ENCODE data around the gene ABCD4. TPM values are rescaled to one million over a fixed set of nuclear protein-coding genes. Genes with fewer than 3 reads are reported as not detected.
A peak's percentile ranks its signal among the peaks of the same experiment; 100 is the strongest.

The ABCD4 gene
- total RNA-seq, 4 donors from 2014 or later, result 45.2 to 79.5 (median 62.0) TPM

DNA sequence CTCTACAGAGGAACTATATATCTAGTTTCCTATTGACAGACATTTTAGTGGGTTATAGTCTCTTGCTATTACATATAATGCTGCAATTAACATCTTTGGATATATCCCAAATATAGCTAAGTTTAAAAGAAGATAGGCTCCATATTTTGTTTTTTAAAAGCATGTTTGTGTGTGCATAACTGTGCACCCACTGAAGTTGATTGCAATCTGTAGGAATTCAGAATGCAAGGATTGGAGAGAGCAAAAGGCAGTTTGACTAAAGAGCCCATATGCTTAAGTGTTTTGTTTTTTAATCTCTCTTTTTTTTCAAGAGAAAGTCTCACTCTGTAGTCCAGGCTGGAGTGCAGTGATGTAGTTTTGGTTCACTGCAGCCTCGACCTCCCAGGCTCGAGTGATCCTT, 9.4 kb upstream of the ABCD4 start:
- Histone ChIP-seq H3K27me3 (no peaks in the 10 kb centered on the region), H3K4me1 (no peaks in the 10 kb centered on the region), H3K9me3 (no peaks in the 10 kb centered on the region), H3K36me3 (no peaks in the 10 kb centered on the region), H3K4me3 (replicated peaks in 1 of 3) (no peak overlapping the region), H3K27ac (no peak overlapping the region)
- DNase-seq, result no peak
- TF ChIP-seq, protein P1, sequence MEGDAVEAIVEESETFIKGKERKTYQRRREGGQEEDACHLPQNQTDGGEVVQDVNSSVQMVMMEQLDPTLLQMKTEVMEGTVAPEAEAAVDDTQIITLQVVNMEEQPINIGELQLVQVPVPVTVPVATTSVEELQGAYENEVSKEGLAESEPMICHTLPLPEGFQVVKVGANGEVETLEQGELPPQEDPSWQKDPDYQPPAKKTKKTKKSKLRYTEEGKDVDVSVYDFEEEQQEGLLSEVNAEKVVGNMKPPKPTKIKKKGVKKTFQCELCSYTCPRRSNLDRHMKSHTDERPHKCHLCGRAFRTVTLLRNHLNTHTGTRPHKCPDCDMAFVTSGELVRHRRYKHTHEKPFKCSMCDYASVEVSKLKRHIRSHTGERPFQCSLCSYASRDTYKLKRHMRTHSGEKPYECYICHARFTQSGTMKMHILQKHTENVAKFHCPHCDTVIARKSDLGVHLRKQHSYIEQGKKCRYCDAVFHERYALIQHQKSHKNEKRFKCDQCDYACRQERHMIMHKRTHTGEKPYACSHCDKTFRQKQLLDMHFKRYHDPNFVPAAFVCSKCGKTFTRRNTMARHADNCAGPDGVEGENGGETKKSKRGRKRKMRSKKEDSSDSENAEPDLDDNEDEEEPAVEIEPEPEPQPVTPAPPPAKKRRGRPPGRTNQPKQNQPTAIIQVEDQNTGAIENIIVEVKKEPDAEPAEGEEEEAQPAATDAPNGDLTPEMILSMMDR (IDR thresholded peaks at IDR 0.05), result no peak
- TF ChIP-seq POLR2A (IDR thresholded peaks at IDR 0.05), result no peak
- WGBS, 2 donors, result 89 to 97% methylated on average over 2 of the region's 2 CpGs
- intact Hi-C loops (cut with DNase I), result no loop called here

DNA sequence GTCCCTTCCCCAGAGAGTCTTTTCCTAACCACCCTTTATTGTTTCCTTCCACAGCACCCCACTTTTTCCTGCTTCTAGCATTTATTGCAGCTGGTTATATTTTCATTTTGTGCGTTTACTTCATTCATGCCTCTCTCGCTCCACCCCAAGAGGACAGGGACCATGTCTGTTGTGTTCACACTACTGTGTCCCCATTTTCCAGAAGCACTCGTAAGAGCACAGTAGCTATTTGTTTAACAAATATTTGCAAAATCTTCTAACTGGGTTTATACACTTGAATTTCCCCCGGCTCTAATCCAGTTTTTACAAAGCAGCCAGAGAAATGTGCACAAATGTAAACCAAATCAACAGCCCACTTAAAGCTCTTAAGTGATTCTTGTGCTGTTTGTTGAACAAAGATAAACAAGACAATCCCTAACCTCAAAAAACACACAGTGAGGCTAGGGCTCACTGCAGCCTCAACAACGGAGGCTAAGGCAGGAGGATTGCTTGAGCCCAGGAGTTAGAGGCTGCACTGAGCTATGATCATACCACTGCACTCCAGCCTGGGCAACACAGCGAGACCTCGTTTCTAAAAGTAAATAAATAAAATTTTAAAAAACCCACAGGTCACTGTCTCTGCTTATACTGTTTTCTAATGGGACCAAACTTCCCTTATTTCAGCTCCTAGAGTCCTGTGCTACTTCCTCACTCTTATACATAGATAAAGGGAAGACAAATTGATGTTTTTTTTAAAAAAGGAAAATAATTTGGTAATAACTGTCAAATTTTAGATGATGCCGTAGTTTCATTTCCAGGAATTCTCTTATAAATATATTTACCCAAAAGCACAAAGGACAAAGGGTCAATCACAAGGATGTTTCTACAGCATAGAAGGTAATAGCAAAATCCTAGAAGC, 6.6 kb upstream of the ABCD4 start:
- H3K9me3 ChIP-seq, result no peaks in the 10 kb centered on the region
- H3K27ac ChIP-seq, result no peak overlapping the region
- no peak overlapping the region for H3K4me3 ChIP-seq (replicated peaks in 1 of 3)
- no peak for DNase-seq
- no peaks in the 10 kb centered on the region for H3K4me1 ChIP-seq
- WGBS, 2 donors, result 80 to 81% methylated on average over 8 of the region's 8 CpGs
- TF ChIP-seq POLR2A (IDR thresholded peaks at IDR 0.05), result no peak
- TF ChIP-seq, protein P1 (IDR thresholded peaks at IDR 0.05), result no peak
- no peaks in the 10 kb centered on the region for H3K27me3 ChIP-seq
- H3K36me3 ChIP-seq, result no peaks in the 10 kb centered on the region
- intact Hi-C loops (cut with DNase I), result no loop called here

DNA sequence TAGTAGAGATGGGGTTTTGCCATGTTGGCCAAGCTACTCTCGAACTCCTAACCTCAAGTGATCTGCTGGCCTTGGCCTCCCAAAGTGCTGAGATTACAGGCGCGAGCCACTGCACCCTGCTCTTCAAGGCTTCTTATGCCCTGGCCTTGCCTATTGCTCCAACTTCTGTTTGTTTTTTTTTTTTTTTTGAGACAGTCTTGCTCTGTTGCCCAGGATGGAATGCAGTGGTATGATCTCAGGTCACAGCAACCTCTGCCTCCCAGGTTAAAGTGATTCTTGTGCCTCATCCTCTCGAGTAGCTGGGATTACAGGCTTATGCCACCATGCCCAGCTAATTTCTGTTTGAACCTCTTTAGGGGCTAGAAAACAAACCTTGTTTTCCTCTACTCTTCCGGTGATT, 6.0 kb upstream of the ABCD4 start:
- no peaks in the 10 kb centered on the region for H3K9me3 ChIP-seq
- 62 to 67% methylated on average over 5 of the region's 5 CpGs for WGBS, 2 donors
- DNase-seq, result no peak
- no peaks in the 10 kb centered on the region for H3K4me1 ChIP-seq
- H3K27me3 ChIP-seq, result no peaks in the 10 kb centered on the region
- H3K27ac ChIP-seq, result no peak overlapping the region
- no peak for TF ChIP-seq POLR2A (IDR thresholded peaks at IDR 0.05)
- TF ChIP-seq, protein P1 (IDR thresholded peaks at IDR 0.05), result no peak
- H3K36me3 ChIP-seq, result no peaks in the 10 kb centered on the region
- intact Hi-C loops (cut with DNase I), result no loop called here
- no peak overlapping the region for H3K4me3 ChIP-seq (replicated peaks in 1 of 3)

- peak in 1 of 2 donors; percentile 14 for DNase-seq
- peaks cover 0 to 23% of the 10 kb centered on the region in 2 donors for H3K36me3 ChIP-seq
- H3K27me3 ChIP-seq, result no peaks in the 10 kb centered on the region
- peak overlapping the region; percentile 66 to 91 (median 73) for H3K27ac ChIP-seq
- TF ChIP-seq POLR2A (IDR thresholded peaks at IDR 0.05), result no peak
- TF ChIP-seq, protein P1 (IDR thresholded peaks at IDR 0.05), result peak; percentile 14 to 55 (median 46)
- WGBS, 2 donors, result 0% methylated on average over 6 of the region's 6 CpGs
- intact Hi-C loops (cut with DNase I), result no loop called here
- H3K4me3 ChIP-seq (replicated peaks in 1 of 3), result peak overlapping the region; percentile 46 to 85 (median 64)
- H3K9me3 ChIP-seq, result no peaks in the 10 kb centered on the region
- H3K4me1 ChIP-seq, result peaks cover 4 to 14% of the 10 kb centered on the region in 2 donors
These were observed 544 bp downstream of the ABCD4 start for GRCh38 chr14:74302152-74302628.

- Histone ChIP-seq H3K36me3 (peaks cover 4 to 27% of the 10 kb centered on the region in 2 donors), H3K27ac (peak overlapping the region in 2 of 3 donors; percentile 73 to 91), H3K4me1 (peaks cover 4 to 14% of the 10 kb centered on the region in 2 donors), H3K27me3 (no peaks in the 10 kb centered on the region), H3K4me3 (replicated peaks in 1 of 3) (peak overlapping the region in 2 of 3 donors; percentile 4 to 85), H3K9me3 (no peaks in the 10 kb centered on the region)
- intact Hi-C loops (cut with DNase I), result no loop called here
- no peak for TF ChIP-seq POLR2A (IDR thresholded peaks at IDR 0.05)
- TF ChIP-seq, protein P1 (IDR thresholded peaks at IDR 0.05), result no peak
- 19 to 30% methylated on average over 22 of the region's 22 CpGs for WGBS, 2 donors
- no peak for DNase-seq
These were observed 1.1 kb downstream of the ABCD4 start for GRCh38 chr14:74301594-74302151.

Measured in thyroid gland (tissue), 4 donors.